MM.1S (cell line): Measurements from ENCODE around the gene ZNF362.

Source experiments
- DNase-seq: peaks from one replicate; pipeline ENCODE4 v3.0.0-alpha.2; 2015
- H2AFZ ChIP-seq: fragments of 300-600 bp; sonication (generic); 2 replicates; pipeline ENCODE4 v1.6.0; 2016; ENCODE audit warnings: antibody characterized with exemption, low read length
- H3F3A ChIP-seq: fragments of 300-600 bp; sonication (generic); 2 replicates; pipeline ENCODE4 v1.6.1; 2016; ENCODE audit warnings: mild to moderate bottlenecking, antibody characterized with exemption, low read length, moderate library complexity, mixed read lengths; ENCODE audit not compliant: insufficient read depth
- H3K27ac ChIP-seq: fragments of 300-600 bp; sonication (generic); 2 replicates; pipeline ENCODE4 v1.5.1; 2016; ENCODE audit warnings: mild to moderate bottlenecking, low read length
- H3K27me3 ChIP-seq: fragments of 300-600 bp; sonication (generic); replicated peaks from 2 replicates; pipeline ENCODE4 v1.6.0; 2016; ENCODE audit warnings: low read length; ENCODE audit not compliant: insufficient read depth
- H3K36me3 ChIP-seq: fragments of 300-600 bp; sonication (generic); replicated peaks from 2 replicates; pipeline ENCODE4 v1.6.1; 2016; ENCODE audit warnings: mild to moderate bottlenecking, low read length, mixed read lengths; ENCODE audit not compliant: insufficient read depth
- H3K4me1 ChIP-seq: fragments of 300-600 bp; sonication (generic); 2 replicates; pipeline ENCODE4 v1.6.1; 2016; ENCODE audit warnings: low read length, mixed read lengths
- H3K4me2 ChIP-seq: fragments of 300-600 bp; sonication (generic); 2 replicates; pipeline ENCODE4 v1.6.0; 2016; ENCODE audit warnings: low read depth, low read length
- H3K4me3 ChIP-seq: fragments of 300-600 bp; sonication (generic); 2 replicates; pipeline ENCODE4 v1.5.1; 2016; ENCODE audit warnings: low read length, mixed read lengths
- H3K79me2 ChIP-seq: fragments of 300-600 bp; sonication (generic); 2 replicates; pipeline ENCODE4 v1.6.1; 2016; ENCODE audit warnings: mixed run types, low read length, mixed read lengths
- H3K9ac ChIP-seq: fragments of 300-600 bp; sonication (generic); 2 replicates; pipeline ENCODE4 v1.6.1; 2016; ENCODE audit warnings: low read length, mixed read lengths
- H3K9me2 ChIP-seq: fragments of 300-600 bp; sonication (generic); replicated peaks from 2 replicates; pipeline ENCODE4 v1.6.1; 2016; ENCODE audit warnings: mild to moderate bottlenecking, low read length, mixed read lengths; ENCODE audit not compliant: insufficient read depth
- H3K9me3 ChIP-seq: fragments of 300-600 bp; sonication (generic); replicated peaks from 2 replicates; pipeline ENCODE4 v1.6.1; 2016; ENCODE audit warnings: mild to moderate bottlenecking, low read length, mixed read lengths; ENCODE audit not compliant: insufficient read depth
- H4K20me1 ChIP-seq: fragments of 300-600 bp; sonication (generic); 2 replicates; pipeline ENCODE4 v1.6.1; 2016; ENCODE audit warnings: mild to moderate bottlenecking, low read length, moderate library complexity, mixed read lengths; ENCODE audit not compliant: insufficient read depth
- EZH2 ChIP-seq: fragments of 300-600 bp; sonication (generic); optimal IDR thresholded peaks from 2 replicates; pipeline ENCODE3; 2017; ENCODE audit warnings: low read depth, mild to moderate bottlenecking, antibody characterized with exemption, low read length, mixed read lengths
- EZH2phosphoT487 ChIP-seq: fragments of 300-600 bp; sonication (generic); IDR thresholded peaks from 2 replicates; pipeline ENCODE4 v1.6.1; 2018; ENCODE audit warnings: antibody characterized with exemption, low read length
- TF ChIP-seq, protein P1 (sequence below): fragments of 300-600 bp; sonication (generic); IDR thresholded peaks from 2 replicates; pipeline ENCODE4 v1.5.1; 2016; ENCODE audit warnings: antibody characterized with exemption, low read length, mixed read lengths

The ZNF362 gene

DNA sequence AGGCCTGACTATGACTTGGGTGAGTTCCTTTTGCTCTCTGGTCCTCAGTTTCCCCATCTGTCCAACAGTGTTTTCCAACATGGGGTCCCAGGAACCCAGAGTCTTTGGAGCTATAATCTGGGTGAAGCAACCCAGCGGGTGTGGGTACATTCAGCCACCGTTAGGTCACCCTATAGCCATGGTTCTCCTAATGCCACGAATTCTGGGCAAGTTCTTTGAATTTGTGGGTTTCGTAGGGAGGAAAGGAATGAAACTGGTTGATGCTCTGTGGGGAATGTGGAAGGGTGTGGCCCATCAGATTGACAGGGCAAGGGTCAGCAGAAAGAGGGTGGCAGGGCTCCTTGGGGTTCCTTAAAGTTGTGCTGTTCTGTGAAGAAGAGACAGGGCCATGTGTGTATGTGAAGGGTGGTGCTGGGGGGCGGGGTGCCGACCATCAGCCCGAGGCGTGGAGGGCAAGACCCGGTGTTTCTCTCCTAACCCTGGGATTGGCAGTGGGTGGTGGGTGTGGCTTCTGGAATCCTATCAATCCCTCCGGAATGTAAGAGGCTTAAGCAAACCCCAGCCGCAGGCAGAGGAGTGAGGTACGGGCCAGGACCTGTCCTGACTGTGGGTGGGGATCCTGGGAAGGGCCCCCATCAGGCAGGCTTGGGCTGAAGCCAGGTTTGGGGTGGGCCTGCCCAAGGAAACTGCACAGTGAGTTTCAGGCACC is 35.5 kb upstream of the ZNF362 start:
- TF ChIP-seq EZH2phosphoT487 (no peak), EZH2 (no peak)
- TF ChIP-seq, protein P1, sequence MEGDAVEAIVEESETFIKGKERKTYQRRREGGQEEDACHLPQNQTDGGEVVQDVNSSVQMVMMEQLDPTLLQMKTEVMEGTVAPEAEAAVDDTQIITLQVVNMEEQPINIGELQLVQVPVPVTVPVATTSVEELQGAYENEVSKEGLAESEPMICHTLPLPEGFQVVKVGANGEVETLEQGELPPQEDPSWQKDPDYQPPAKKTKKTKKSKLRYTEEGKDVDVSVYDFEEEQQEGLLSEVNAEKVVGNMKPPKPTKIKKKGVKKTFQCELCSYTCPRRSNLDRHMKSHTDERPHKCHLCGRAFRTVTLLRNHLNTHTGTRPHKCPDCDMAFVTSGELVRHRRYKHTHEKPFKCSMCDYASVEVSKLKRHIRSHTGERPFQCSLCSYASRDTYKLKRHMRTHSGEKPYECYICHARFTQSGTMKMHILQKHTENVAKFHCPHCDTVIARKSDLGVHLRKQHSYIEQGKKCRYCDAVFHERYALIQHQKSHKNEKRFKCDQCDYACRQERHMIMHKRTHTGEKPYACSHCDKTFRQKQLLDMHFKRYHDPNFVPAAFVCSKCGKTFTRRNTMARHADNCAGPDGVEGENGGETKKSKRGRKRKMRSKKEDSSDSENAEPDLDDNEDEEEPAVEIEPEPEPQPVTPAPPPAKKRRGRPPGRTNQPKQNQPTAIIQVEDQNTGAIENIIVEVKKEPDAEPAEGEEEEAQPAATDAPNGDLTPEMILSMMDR, result no peak
- DNase-seq, result no peak
- H3K9ac ChIP-seq, result no peak overlapping the region

DNA sequence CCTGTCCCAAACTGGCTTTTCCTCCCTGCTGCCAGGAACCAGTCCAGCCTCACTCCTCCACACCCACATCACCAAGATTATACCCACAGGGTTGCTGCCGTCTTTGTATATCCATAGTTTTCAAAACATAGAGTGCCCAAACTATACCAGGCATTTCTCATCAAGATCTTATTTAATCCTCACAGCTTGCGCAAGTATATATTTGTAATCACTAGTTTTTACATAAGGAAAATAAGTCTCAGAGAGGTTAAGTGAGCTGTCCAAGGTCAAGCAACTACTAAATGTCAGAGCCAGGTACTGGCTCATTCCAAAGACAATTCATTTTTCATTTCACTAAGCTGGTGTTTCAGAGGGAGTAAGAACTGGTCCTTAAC is 34.9 kb upstream of the ZNF362 start:
- Histone ChIP-seq H3K9me2 (no peaks in the 10 kb centered on the region), H4K20me1 (no peaks in the 10 kb centered on the region), H3F3A (no peaks in the 10 kb centered on the region), H3K4me3 (no peak overlapping the region), H3K4me1 (no peaks in the 10 kb centered on the region), H3K36me3 (no peaks in the 10 kb centered on the region), H3K4me2 (no peak overlapping the region), H3K9me3 (no peaks in the 10 kb centered on the region), H3K27me3 (no peaks in the 10 kb centered on the region), H3K27ac (no peak overlapping the region), H3K79me2 (no peaks in the 10 kb centered on the region), H2AFZ (no peak overlapping the region), H3K9ac (no peak overlapping the region)
- TF ChIP-seq, protein P1, result no peak
- TF ChIP-seq EZH2phosphoT487 (no peak), EZH2 (no peak)
- no peak for DNase-seq

More for the DNA sequence above, 35.5 kb upstream of the ZNF362 start:
- no peaks in the 10 kb centered on the region for H3K4me1 ChIP-seq
- no peaks in the 10 kb centered on the region for H3K9me3 ChIP-seq
- H3K27me3 ChIP-seq, result no peaks in the 10 kb centered on the region
- no peaks in the 10 kb centered on the region for H3F3A ChIP-seq
- no peaks in the 10 kb centered on the region for H4K20me1 ChIP-seq
- no peak overlapping the region for H3K4me3 ChIP-seq
- H3K36me3 ChIP-seq, result no peaks in the 10 kb centered on the region
- H3K79me2 ChIP-seq, result no peaks in the 10 kb centered on the region
- H3K9me2 ChIP-seq, result no peaks in the 10 kb centered on the region
- no peak overlapping the region for H2AFZ ChIP-seq
- no peak overlapping the region for H3K4me2 ChIP-seq
- H3K27ac ChIP-seq, result no peak overlapping the region

DNA sequence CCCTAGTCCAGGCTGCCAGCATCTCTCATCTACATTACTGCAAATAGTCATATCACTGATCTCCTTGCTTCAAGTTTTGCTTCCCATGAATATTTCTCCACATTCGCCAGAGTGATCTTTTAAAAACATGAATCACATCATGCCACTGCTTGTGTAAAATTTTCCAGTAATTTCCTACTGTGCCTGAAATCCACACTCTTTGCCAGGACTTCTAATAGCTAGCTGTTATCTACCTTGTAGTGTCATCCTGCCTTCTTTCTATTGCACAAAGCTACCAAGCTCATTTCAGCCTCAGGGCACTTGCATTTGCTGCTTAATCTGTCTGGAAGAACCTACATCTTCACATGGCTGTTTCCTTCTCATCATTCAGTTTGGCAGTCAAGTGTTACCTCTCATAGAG is 33.9 kb upstream of the ZNF362 start:
- Histone ChIP-seq H4K20me1 (no peaks in the 10 kb centered on the region), H3F3A (no peaks in the 10 kb centered on the region), H3K9ac (no peak overlapping the region), H2AFZ (no peak overlapping the region), H3K36me3 (no peaks in the 10 kb centered on the region), H3K79me2 (no peaks in the 10 kb centered on the region), H3K27me3 (no peaks in the 10 kb centered on the region), H3K4me2 (no peak overlapping the region), H3K4me3 (no peak overlapping the region), H3K27ac (no peak overlapping the region), H3K9me2 (no peaks in the 10 kb centered on the region), H3K9me3 (no peaks in the 10 kb centered on the region), H3K4me1 (no peaks in the 10 kb centered on the region)
- TF ChIP-seq EZH2phosphoT487 (no peak), EZH2 (no peak)
- TF ChIP-seq, protein P1, result no peak
- no peak for DNase-seq
